MM.1S (cell line): ENCODE results near the gene SAMD14.

Experiments used
- DNase-seq: peaks from one replicate; pipeline ENCODE4 v3.0.0-alpha.2; 2015
- H2AFZ ChIP-seq: fragments of 300-600 bp; sonication (generic); 2 replicates; pipeline ENCODE4 v1.6.0; 2016; ENCODE audit warnings: antibody characterized with exemption, low read length
- H3F3A ChIP-seq: fragments of 300-600 bp; sonication (generic); 2 replicates; pipeline ENCODE4 v1.6.1; 2016; ENCODE audit warnings: mild to moderate bottlenecking, antibody characterized with exemption, low read length, moderate library complexity, mixed read lengths; ENCODE audit not compliant: insufficient read depth
- H3K27ac ChIP-seq: fragments of 300-600 bp; sonication (generic); 2 replicates; pipeline ENCODE4 v1.5.1; 2016; ENCODE audit warnings: mild to moderate bottlenecking, low read length
- H3K27me3 ChIP-seq: fragments of 300-600 bp; sonication (generic); replicated peaks from 2 replicates; pipeline ENCODE4 v1.6.0; 2016; ENCODE audit warnings: low read length; ENCODE audit not compliant: insufficient read depth
- H3K36me3 ChIP-seq: fragments of 300-600 bp; sonication (generic); replicated peaks from 2 replicates; pipeline ENCODE4 v1.6.1; 2016; ENCODE audit warnings: mild to moderate bottlenecking, low read length, mixed read lengths; ENCODE audit not compliant: insufficient read depth
- H3K4me1 ChIP-seq: fragments of 300-600 bp; sonication (generic); 2 replicates; pipeline ENCODE4 v1.6.1; 2016; ENCODE audit warnings: low read length, mixed read lengths
- H3K4me2 ChIP-seq: fragments of 300-600 bp; sonication (generic); 2 replicates; pipeline ENCODE4 v1.6.0; 2016; ENCODE audit warnings: low read depth, low read length
- H3K4me3 ChIP-seq: fragments of 300-600 bp; sonication (generic); 2 replicates; pipeline ENCODE4 v1.5.1; 2016; ENCODE audit warnings: low read length, mixed read lengths
- H3K79me2 ChIP-seq: fragments of 300-600 bp; sonication (generic); 2 replicates; pipeline ENCODE4 v1.6.1; 2016; ENCODE audit warnings: mixed run types, low read length, mixed read lengths
- H3K9ac ChIP-seq: fragments of 300-600 bp; sonication (generic); 2 replicates; pipeline ENCODE4 v1.6.1; 2016; ENCODE audit warnings: low read length, mixed read lengths
- H3K9me2 ChIP-seq: fragments of 300-600 bp; sonication (generic); replicated peaks from 2 replicates; pipeline ENCODE4 v1.6.1; 2016; ENCODE audit warnings: mild to moderate bottlenecking, low read length, mixed read lengths; ENCODE audit not compliant: insufficient read depth
- H3K9me3 ChIP-seq: fragments of 300-600 bp; sonication (generic); replicated peaks from 2 replicates; pipeline ENCODE4 v1.6.1; 2016; ENCODE audit warnings: mild to moderate bottlenecking, low read length, mixed read lengths; ENCODE audit not compliant: insufficient read depth
- H4K20me1 ChIP-seq: fragments of 300-600 bp; sonication (generic); 2 replicates; pipeline ENCODE4 v1.6.1; 2016; ENCODE audit warnings: mild to moderate bottlenecking, low read length, moderate library complexity, mixed read lengths; ENCODE audit not compliant: insufficient read depth
- CTCF ChIP-seq: fragments of 300-600 bp; sonication (generic); IDR thresholded peaks from 2 replicates; pipeline ENCODE4 v1.5.1; 2016; ENCODE audit warnings: antibody characterized with exemption, low read length, mixed read lengths
- EZH2 ChIP-seq: fragments of 300-600 bp; sonication (generic); optimal IDR thresholded peaks from 2 replicates; pipeline ENCODE3; 2017; ENCODE audit warnings: low read depth, mild to moderate bottlenecking, antibody characterized with exemption, low read length, mixed read lengths
- EZH2phosphoT487 ChIP-seq: fragments of 300-600 bp; sonication (generic); IDR thresholded peaks from 2 replicates; pipeline ENCODE4 v1.6.1; 2018; ENCODE audit warnings: antibody characterized with exemption, low read length

Gene SAMD14

GRCh38 chr17:50108556-50108955 lies 21.4 kb downstream of the SAMD14 start:
- TF ChIP-seq EZH2 (no peak), CTCF (no peak), EZH2phosphoT487 (no peak)
- H3K79me2 ChIP-seq, result no peaks in the 10 kb centered on the region
- H3K4me1 ChIP-seq, result no peaks in the 10 kb centered on the region
- no peak overlapping the region for H3K27ac ChIP-seq
- H3K9me2 ChIP-seq, result no peaks in the 10 kb centered on the region
- no peak overlapping the region for H3K9ac ChIP-seq
- H3F3A ChIP-seq, result no peaks in the 10 kb centered on the region
- no peaks in the 10 kb centered on the region for H3K36me3 ChIP-seq
- H3K9me3 ChIP-seq, result no peaks in the 10 kb centered on the region
- no peak for DNase-seq
- H2AFZ ChIP-seq, result no peak overlapping the region
- H4K20me1 ChIP-seq, result no peaks in the 10 kb centered on the region
- H3K4me2 ChIP-seq, result no peak overlapping the region
- no peaks in the 10 kb centered on the region for H3K27me3 ChIP-seq
- no peak overlapping the region for H3K4me3 ChIP-seq

GRCh38 chr17:50107790-50108414 lies 22.1 kb downstream of the SAMD14 start:
- H3K4me3 ChIP-seq, result no peak overlapping the region
- no peaks in the 10 kb centered on the region for H3K4me1 ChIP-seq
- no peaks in the 10 kb centered on the region for H3K36me3 ChIP-seq
- no peak overlapping the region for H3K9ac ChIP-seq
- no peak overlapping the region for H3K4me2 ChIP-seq
- H3K9me3 ChIP-seq, result no peaks in the 10 kb centered on the region
- no peak overlapping the region for H2AFZ ChIP-seq
- H3K27me3 ChIP-seq, result no peaks in the 10 kb centered on the region
- H3F3A ChIP-seq, result no peaks in the 10 kb centered on the region
- TF ChIP-seq EZH2phosphoT487 (no peak), EZH2 (no peak), CTCF (no peak)
- no peaks in the 10 kb centered on the region for H4K20me1 ChIP-seq
- H3K79me2 ChIP-seq, result no peaks in the 10 kb centered on the region
- H3K27ac ChIP-seq, result no peak overlapping the region
- DNase-seq, result no peak
- no peaks in the 10 kb centered on the region for H3K9me2 ChIP-seq

- H2AFZ ChIP-seq, result no peak overlapping the region
- no peaks in the 10 kb centered on the region for H3K9me2 ChIP-seq
- no peak for TF ChIP-seq EZH2phosphoT487
- no peak for TF ChIP-seq CTCF
- TF ChIP-seq EZH2, result no peak
- no peaks in the 10 kb centered on the region for H3K36me3 ChIP-seq
- no peaks in the 10 kb centered on the region for H4K20me1 ChIP-seq
- no peak overlapping the region for H3K27ac ChIP-seq
- H3K79me2 ChIP-seq, result no peaks in the 10 kb centered on the region
- no peaks in the 10 kb centered on the region for H3F3A ChIP-seq
- no peaks in the 10 kb centered on the region for H3K27me3 ChIP-seq
- no peaks in the 10 kb centered on the region for H3K4me1 ChIP-seq
- H3K9me3 ChIP-seq, result no peaks in the 10 kb centered on the region
- H3K4me2 ChIP-seq, result no peak overlapping the region
- no peak overlapping the region for H3K4me3 ChIP-seq
- no peak overlapping the region for H3K9ac ChIP-seq
- no peak for DNase-seq
Observed at GRCh38 chr17:50106393-50107131, 23.4 kb downstream of the SAMD14 start.
